Uterus (tissue), 2 donors: ENCODE measurements around the gene NDUFA12.
A peak's percentile ranks its signal among the peaks of the same experiment; 100 is the strongest.

Experiments used
- POLR2A ChIP-seq, 2 donors: fragments of 450-650 bp; IDR thresholded peaks; one replicate each; pipeline ENCODE4 v1.6.1; 2016; ENCODE audit warnings: antibody characterized with exemption in 2 of 2, mild to moderate bottlenecking in 1 of 2, moderate library complexity in 1 of 2
- TF ChIP-seq, protein P1 (sequence below), 4 experiments: fragments of 200-600 bp in 2 of 4; fragments of 450-650 bp in 2 of 4; sonication (generic) in 2 of 4; IDR thresholded peaks; one replicate each; pipeline ENCODE4 v1.5.1; 2016 to 2019; ENCODE audit warnings: antibody characterized with exemption in 4 of 4, mild to moderate bottlenecking in 2 of 4, moderate library complexity in 1 of 4

DNA sequence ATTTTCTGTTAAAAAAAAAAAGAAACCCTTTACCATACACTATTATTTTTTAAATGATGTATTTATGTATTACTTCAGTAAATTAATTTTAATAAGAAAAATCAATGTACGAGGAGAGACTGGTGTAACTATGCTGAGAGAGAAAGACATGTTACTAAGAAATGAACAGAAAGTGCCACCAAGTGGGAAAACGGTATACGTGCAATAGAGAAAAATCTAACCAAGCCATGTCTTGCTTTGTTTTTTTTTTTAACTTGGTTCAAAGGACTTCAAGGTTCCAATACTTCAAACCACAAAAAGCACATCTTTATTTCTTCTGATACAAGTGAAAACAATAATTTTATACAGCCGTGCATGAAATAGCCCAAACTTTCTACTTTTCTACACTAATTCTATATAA, 22.9 kb downstream of the NDUFA12 start:
- TF ChIP-seq, protein P1, sequence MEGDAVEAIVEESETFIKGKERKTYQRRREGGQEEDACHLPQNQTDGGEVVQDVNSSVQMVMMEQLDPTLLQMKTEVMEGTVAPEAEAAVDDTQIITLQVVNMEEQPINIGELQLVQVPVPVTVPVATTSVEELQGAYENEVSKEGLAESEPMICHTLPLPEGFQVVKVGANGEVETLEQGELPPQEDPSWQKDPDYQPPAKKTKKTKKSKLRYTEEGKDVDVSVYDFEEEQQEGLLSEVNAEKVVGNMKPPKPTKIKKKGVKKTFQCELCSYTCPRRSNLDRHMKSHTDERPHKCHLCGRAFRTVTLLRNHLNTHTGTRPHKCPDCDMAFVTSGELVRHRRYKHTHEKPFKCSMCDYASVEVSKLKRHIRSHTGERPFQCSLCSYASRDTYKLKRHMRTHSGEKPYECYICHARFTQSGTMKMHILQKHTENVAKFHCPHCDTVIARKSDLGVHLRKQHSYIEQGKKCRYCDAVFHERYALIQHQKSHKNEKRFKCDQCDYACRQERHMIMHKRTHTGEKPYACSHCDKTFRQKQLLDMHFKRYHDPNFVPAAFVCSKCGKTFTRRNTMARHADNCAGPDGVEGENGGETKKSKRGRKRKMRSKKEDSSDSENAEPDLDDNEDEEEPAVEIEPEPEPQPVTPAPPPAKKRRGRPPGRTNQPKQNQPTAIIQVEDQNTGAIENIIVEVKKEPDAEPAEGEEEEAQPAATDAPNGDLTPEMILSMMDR (IDR thresholded peaks at IDR 0.05) = peak in 1 of 4 experiments; percentile 7
- no peak for TF ChIP-seq POLR2A (IDR thresholded peaks at IDR 0.05)
